GM18498 (cell line): ENCODE measurements around the gene HFM1.
"Not testable (repeated sequence)": the region's sequence is repeated elsewhere in the genome, so short reads cannot be mapped to it uniquely, and the experiment has no call there.

Experiments used
- ATAC-seq: cut with Tn5 transposase; IDR thresholded peaks from one replicate; pipeline ENCODE4 v1.9.1; 2021; ENCODE audit warnings: mild to moderate bottlenecking, moderate library complexity; ENCODE audit not compliant: unreplicated experiment

The HFM1 gene

DNA sequence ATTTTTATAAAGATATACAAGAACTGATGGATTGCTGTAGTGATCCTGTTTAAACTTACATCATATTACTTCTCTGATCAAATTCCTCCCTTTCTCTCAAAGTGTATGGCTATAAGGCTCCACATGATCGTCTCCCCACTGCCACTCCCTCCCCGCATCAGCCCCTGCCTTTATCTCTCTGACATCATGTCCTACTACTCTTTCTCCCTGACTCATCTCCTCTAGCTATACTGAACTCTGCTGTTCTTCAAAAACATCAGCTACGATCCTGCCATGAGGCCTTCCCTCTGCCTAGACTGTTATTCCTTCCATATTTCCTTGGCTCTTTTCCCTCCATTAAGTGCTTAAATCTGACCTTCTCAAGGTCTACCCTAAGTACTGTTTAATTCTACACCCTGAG is 22.8 kb downstream of the HFM1 start:
- ATAC-seq: no peak

DNA sequence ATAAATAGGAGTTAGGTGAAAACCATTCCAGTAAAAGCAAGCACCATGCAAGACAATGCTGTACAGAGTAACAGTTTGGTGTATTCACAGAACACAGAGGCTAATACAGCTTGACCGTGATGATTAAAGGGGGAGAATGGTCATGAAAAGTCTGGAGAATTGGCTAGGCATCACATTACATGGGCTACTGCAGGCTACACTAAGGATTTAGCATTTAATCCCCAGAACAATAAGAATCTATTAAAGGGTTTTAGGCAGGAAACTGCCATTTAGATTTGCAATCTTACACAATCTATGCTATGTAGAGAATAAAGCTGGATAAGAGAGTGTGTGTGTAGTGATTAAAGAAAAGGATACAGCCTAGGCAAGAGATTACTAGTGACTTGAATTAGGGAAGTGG is 30.6 kb downstream of the HFM1 start:
- no peak for ATAC-seq

GRCh38 chr1:91372230-91372629 is 32.4 kb downstream of the HFM1 start:
- ATAC-seq: not testable (repeated sequence)

DNA sequence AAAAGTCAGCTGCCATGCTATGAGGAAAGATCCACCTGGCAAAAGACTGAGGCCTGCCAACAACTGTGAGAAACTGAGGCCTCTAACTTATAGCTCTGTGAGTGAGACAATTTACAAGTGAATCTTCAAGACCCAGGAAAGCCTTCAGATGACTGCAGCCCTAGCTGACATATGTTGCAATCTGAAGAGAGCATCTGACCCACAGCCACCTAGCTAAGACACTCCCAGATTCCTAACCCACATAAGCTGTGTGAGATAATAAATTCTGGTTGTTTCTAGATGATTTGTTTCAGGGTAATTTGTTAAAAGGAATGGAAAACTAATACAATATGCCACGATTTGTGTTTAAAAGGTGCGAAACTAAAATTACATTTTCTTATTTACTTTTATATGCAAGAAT is 55.1 kb downstream of the HFM1 start:
- no peak for ATAC-seq

DNA sequence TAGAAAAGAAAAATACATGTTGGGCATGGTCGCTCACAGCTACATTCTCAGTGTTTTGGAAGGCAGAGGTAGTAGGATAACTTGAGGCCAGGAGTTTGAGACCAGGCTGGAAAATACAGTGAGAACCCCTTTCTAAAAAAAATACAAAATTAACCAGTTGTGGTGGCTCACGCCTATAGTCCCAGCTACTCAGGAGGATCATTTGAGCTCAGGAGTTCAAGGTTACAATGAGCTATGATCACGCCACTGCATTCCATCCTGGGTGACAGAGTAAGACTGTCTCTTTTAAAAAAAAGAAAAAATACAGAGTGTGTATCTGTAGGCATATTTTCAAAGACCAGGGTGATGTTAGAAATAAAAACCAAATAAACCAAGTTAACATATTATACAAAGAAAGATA is 57.8 kb downstream of the HFM1 start:
- ATAC-seq: no peak

DNA sequence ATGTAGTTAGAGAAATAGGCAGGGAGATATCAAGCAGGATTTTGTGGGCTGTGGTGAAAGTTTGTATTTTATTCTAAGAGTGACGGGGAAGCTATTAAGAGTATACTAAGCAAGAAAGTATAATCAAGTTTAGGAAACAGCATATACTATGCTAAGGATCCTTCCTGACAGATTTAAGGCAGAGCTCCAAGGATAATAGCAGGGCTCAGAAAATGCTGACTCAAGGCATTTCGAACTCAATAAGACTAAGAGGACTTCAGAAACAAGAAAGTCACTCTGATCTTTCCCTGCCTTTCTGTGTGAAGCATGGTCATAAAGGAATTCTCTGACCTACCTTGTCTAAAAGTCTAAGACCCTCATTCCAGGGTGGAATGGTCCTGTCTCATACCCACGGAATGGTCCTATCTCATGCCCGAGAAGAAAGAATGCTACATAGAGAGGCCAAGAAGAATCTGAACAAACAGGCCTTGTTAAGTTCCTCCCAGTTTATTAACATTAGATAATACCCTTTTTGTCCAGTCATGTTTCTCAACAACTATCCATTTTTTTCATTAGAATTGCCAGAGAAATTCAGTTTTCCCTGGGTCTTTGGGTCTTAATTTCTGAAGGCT is 59.1 kb downstream of the HFM1 start:
- ATAC-seq: no peak

GRCh38 chr1:91338501-91338900 is 66.1 kb downstream of the HFM1 start:
- no peak for ATAC-seq

- ATAC-seq: no peak
Measured at GRCh38 chr1:91335603-91336002, 69.0 kb downstream of the HFM1 start.

DNA sequence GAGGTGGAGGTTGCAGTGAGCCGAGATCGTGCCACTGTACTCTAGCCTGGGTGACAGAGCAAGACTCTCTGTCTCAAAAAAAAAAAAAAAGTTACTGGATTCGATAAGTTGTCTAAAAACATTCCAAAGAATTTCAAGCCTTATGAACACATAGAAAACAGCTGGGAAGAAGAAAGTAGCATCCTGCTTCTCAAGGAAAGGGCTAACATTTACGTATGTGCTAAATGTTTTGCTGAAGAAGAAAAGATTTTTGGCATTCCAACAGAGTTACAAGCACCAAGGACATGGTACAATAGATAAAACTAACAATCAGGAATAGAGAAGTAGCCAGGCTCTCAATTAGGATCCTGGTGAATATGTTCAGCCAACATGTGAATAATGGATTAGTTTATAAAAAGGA is 69.8 kb downstream of the HFM1 start:
- no peak for ATAC-seq

DNA sequence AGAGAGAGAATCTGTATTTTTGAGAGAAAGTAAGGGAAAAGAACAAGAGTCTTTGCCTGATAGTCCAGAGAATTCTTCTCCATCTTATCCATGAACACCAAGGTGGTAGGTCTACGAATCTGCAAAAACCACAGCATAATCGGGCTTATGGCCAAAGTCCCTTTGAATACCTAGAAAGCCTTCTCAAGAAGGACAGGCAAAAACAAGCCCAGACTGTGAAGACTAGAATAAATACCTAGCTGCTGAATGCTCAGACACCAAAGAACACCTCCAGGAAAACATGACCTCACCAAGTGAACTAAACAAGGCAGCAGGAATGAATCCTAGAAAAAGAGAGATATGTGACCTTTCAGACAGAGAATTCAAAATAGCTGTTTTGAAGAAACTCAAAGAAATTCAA is 79.2 kb downstream of the HFM1 start:
- ATAC-seq: no peak

GRCh38 chr1:91314643-91315042 is 90.0 kb downstream of the HFM1 start:
- no peak for ATAC-seq

DNA sequence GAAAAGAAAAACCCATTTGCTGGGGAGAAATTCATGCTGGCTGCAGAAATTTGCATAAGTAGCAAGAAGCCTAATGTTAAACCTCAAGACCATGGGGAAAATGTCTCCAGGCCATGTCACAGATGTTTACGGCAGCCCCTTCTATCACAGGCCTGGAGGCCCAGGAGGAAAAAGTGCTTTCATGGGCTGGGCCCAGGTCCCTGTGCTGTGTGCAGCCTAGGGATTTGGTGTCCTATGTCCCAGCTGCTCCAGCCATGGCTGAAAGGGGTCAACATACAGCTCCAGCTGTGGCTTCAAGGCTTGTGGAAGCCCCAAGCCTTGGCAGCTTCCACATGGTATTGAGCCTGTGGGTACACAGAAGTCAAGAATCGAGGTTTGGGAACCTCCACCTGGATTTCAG is 93.0 kb downstream of the HFM1 start:
- ATAC-seq: no peak

- no peak for ATAC-seq
Measured at GRCh38 chr1:91308544-91308943, 96.1 kb downstream of the HFM1 start.

- ATAC-seq: no peak
Measured at GRCh38 chr1:91307784-91308409, 96.7 kb downstream of the HFM1 start.

DNA sequence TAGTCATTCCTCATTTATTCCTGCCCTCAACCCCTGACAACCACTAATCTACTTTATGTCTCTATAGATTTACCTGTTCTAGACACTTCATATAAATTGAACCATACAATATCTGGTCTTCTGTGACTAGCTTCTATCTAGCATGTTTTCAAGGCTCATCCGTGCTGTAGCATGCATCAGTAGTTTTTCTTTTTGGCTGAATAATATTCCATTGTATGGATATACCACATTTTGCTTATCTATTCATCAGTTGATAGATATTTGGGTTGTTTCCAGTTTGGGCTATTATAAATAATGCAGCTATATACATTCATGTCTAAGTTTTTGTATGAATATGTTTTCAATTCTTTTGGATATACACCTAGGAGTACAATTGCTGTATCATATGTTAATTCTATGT is 101.5 kb downstream of the HFM1 start:
- ATAC-seq: no peak

DNA sequence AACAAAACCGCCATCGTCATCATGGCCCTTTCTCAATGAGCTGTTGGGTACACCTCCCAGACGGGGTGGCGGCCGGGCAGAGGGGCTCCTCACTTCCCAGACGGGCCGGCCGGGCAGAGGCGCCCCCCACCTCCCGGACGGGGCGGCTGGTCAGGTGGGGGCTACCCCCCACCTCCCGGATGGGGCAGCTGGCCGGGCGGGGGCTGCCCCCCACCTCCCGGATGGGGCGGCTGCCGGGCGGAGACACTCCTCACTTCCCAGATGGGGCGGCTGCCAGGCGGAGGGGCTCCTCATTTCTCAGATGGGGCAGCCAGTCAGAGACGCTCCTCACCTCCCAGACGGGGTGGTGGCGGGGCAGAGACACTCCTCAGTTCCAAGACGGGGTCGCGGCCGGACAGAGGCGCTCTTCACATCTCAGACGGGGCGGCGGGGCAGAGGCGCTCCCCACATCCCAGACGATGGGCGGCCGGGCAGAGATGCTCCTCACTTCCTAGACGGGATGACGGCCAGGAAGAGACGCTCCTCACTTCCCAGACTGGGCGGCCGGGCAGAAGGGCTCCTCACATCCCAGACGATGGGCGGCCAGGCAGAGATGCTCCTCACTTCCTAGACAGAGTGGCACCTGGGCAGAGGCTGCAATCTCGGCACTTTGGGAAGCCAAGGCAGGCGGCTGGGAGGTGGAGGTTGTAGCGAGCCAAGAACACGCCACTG is 115.6 kb downstream of the HFM1 start:
- not testable (repeated sequence) for ATAC-seq

- not testable (repeated sequence) for ATAC-seq
Measured at GRCh38 chr1:91286962-91287317, 117.7 kb downstream of the HFM1 start.

DNA sequence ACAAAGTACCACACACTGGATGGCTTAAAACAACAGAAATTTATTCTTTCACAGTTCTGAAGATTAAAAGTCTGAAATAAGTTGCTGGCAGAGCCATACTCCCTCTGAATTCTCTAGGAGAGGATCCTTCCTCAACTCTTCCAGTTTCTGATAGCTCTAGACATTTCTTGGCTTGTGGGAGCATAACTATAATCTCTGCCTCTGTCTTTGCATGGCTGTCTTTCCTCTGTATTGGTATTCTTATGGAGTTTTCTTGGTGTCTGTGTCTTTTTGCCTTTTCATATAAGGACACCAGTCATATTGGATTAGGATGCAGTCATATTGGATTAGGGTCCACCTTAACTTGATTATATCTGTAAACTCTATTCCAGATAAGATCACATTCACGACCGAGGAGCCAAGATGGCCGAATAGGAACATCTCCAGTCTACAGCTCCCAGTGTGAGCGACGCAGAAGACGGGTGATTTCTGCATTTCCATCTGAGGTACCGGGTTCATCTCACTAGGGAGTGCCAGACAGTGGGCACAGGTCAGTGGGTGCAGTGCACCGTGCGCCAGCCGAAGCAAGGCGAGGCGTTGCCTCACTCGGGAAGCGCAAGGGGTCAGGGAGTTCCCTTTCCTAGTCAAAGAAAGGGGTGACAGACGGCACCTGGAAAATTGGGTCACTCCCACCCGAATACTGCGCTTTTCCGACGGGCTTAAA is 118.2 kb downstream of the HFM1 start:
- not testable (repeated sequence) for ATAC-seq

DNA sequence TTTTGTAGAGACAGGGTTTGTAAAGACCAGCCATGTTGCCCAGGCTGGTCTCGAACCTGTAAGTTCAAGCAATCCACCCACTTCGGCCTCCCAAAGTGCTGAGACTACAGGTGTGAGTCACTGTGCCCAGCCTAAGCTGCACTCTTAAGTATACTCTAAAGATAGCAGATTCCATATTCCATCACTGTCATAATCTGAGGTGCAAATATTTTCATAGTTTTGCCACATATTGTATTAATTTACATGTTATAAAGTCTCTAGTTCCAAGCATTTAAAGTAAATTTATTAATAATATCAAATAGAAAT is 121.3 kb downstream of the HFM1 start:
- no peak for ATAC-seq

DNA sequence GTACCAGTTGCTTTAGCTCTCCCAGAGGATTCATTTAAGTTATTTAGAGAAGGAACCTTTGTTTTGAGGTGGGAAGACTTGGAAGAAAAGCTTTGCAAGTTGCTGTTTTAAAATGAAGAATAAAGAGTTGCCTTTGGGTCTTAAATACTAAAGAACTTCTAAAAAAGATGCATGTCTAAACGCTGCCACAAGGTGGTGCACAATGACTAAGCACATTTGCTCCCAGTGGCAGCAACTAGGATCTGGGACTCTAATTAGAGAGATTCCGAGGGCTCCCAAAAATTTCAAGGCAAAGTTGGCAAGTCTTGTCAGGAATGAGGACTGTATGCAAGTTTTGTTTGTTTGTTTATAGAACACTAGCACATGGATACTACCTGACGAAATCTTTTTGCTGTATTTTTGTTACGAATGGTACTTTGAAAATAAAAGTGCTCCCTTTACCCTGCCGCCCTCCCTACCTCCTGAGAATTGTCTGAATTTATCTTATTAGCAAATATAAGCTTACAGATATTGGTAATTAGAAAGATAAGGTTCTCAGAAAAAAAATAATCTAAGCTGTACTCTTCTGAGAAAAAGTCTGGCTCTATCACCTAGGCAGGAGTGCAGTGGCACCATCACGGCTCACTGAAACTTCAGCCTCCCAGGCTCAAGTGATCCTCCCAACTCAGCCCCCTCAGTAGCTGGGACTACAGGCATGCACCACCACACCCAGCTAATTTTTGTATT is 121.8 kb downstream of the HFM1 start:
- ATAC-seq: no peak

DNA sequence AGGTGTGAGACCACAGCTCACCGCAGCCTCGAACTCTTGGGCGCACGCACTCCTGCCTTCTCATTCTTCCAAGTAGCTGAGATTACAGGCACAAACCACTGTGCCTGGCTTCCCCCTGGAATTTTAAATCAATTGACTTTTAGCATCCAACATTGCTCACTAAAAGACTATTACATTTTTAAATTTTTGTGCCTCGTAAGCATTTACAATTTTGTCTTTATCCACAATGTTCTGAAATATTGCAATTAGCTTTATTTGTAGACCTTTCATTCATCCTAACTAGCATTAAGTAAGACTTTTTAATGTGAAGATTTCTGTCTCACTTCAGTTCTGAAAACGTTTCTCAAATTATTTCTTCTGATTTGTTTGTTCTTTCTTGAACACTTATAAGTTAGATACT is 122.9 kb downstream of the HFM1 start:
- ATAC-seq: no peak
